Measurements from ENCODE around the gene RMI2.
"Not testable (repeated sequence)": the region's sequence is repeated elsewhere in the genome, so short reads cannot be mapped to it uniquely, and the experiment has no call there.

RMI2 gene

GRCh38 chr16:11345040-11345862 lies at the start of gene RMI2:
Gene RMI2 (plus strand): TSS chr16:11345459. CDS start chr16:11345472, 13 bp downstream.
- DNase-seq = peak; percentile 95

GRCh38 chr16:11295672-11296071 lies 49.6 kb upstream of the RMI2 start:
- no peak for DNase-seq

GRCh38 chr16:11296351-11296705 lies 48.9 kb upstream of the RMI2 start:
- DNase-seq = no peak

GRCh38 chr16:11296706-11297491 lies 48.4 kb upstream of the RMI2 start:
- no peak for DNase-seq

- DNase-seq = peak; percentile 87
Observed at GRCh38 chr16:11297492-11298142, 47.6 kb upstream of the RMI2 start.

GRCh38 chr16:11298143-11298900 lies 46.9 kb upstream of the RMI2 start:
- no peak for DNase-seq

GRCh38 chr16:11298950-11299547 lies 46.2 kb upstream of the RMI2 start:
- DNase-seq = not testable (repeated sequence)

GRCh38 chr16:11299865-11300559 lies 45.2 kb upstream of the RMI2 start:
- no peak for DNase-seq

- DNase-seq = no peak
Observed at GRCh38 chr16:11300560-11300892, 44.7 kb upstream of the RMI2 start.

GRCh38 chr16:11301645-11302501 lies 43.4 kb upstream of the RMI2 start:
- DNase-seq = no peak

- peak; percentile 94 for DNase-seq
Observed at GRCh38 chr16:11302977-11303376, 42.3 kb upstream of the RMI2 start.

GRCh38 chr16:11303405-11304138 lies 41.7 kb upstream of the RMI2 start:
- peak; percentile 96 for DNase-seq

GRCh38 chr16:11306381-11306780 lies 38.9 kb upstream of the RMI2 start:
- DNase-seq = no peak

GRCh38 chr16:11306997-11307638 lies 38.1 kb upstream of the RMI2 start:
- DNase-seq = no peak

- no peak for DNase-seq
Observed at GRCh38 chr16:11307639-11308492, 37.4 kb upstream of the RMI2 start.

GRCh38 chr16:11308493-11309283 lies 36.6 kb upstream of the RMI2 start:
- no peak for DNase-seq

GRCh38 chr16:11309895-11310633 lies 35.2 kb upstream of the RMI2 start:
- DNase-seq = no peak
